HG03378 (cell line): Measurements from ENCODE around the gene RNF227.
A peak's percentile ranks its signal among the peaks of the same experiment; 100 is the strongest.
"Not testable (repeated sequence)": the region's sequence is repeated elsewhere in the genome, so short reads cannot be mapped to it uniquely, and the experiment has no call there.

ENCODE experiments used
- ATAC-seq: cut with Tn5 transposase; IDR thresholded peaks from one replicate; pipeline ENCODE4 v1.9.1; 2021; ENCODE audit warnings: mild to moderate bottlenecking, moderate library complexity; ENCODE audit not compliant: unreplicated experiment

The RNF227 gene

DNA sequence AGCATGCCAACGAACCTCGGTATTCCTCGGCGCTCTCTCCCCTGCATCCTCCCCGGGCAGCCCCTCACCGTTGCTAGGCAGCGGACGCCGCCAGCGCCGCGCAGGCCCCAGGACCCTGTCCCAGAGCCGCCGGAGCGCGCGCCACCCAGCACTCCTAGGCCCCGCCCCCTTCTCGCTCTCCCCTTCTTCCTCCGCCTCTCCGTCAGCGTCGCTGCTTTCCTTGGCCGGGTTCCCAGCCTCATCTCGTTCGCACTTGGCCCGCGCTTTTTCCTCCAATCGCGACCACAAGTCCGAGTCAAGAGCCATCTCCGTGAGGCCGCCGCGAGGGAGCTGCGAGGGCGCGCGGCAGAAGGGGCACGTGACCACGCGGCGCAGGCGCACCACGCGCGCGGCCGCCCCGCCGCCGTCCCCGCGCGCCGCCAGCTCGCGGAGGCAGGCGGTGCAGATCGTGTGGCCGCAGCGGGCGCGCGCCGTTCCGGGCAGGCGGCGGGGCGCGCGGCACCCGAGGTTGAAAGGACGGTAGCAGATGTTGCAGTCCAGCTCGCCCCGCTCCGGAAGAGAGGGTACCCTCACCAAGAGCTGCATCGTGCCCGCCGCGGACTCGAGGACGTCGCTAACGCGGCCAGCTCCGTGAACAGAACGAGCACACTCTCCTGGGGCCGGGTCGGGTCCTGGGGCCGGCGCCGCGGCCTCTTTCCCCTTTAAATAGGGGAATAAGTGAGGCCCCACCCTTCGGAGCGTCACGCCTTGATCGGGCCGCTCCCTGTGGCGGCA is at the start of gene RNF227:
TSS of gene RNF227 (minus strand) at position 679 of the 774 bp plus-strand sequence. CDS start at position 585, 94 bp downstream.
- ATAC-seq, result peak; percentile 43

DNA sequence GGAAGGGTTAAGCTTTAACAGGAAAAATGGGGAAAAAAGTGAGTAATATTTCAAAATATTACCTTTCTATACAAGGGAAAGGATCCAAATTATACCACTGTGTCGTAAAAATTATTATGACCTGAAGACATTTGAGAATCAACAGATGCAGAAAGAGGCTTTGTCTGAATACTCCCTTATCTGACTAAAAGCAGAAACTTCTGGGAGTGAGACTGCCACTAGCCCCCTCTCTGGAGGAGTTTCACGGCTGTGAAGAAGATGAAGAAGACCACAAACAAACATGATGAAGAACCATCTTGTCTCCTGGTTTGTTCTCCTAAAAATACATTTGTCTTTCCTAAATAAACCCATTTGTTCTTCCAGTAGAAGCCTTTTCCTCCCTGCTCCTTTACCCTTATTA is 45.3 kb upstream of the RNF227 start:
- no peak for ATAC-seq

DNA sequence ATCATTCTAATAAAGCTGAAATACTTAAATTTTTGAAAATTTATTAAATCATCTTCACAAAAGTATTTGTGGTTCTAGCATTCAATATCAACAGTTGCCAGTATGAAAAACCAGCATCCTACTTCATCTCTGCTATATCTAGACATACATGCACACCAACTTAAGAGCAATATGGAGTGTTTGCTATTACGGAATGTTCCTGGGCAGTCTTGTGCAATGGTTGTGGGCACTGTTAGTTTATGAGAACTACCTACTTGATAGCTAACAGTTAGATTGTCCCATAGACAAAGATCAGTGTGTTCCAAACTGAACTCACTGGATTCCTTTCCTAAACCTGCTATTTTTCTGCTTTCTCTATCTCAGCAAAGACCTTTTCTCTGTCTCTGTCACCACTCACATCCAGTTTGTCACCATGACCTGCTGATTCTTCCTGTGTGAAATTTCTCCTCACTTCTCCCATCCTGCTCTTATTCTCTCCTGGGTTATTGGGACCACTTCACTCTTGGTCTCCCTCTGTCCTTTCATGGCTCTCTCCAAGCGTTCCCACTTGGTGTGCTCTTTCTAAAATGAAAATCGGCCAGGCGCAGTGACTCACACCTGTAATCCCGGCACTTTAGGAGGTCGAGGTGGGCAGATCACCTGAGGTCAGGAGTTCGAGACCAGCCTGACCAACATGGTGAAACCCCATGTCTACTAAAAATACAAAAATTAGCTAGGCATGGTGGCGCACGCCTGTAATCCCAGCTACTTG is 43.6 kb upstream of the RNF227 start:
- no peak for ATAC-seq

DNA sequence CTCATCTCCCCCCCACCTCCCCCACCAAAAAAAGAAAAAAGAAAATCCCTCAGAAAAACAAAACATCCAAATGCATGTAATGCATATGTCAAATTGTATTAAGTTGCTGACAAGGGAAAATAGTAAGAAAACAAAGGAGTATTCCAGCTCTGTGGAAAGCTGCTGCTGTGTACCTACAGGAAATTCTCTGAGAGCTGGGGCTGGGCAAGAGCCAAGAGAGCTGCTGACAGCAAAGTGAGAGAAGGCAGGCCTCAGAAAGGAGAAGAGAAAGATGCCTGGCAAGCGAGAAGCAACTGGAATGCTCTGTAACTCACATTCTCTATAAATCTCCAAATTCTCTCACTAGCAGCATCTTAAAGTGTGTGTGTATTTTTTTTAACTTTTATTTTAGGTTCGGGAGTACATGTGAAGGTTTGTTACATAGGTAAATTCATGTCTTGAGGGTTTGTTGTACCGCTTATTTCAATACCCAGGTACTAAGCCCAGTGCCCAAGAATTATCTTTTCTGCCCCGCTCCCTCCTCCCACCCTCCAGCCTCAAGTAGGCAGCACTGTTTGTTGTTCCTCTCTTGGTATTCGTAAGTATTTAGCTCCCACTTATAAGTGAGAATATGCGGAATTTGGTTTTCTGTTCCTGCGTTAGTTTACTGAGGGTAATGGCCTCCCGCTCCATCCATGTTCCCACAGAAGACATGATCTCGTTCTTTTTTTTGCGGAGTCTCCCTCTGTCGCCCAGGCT is 40.3 kb upstream of the RNF227 start:
- no peak for ATAC-seq

DNA sequence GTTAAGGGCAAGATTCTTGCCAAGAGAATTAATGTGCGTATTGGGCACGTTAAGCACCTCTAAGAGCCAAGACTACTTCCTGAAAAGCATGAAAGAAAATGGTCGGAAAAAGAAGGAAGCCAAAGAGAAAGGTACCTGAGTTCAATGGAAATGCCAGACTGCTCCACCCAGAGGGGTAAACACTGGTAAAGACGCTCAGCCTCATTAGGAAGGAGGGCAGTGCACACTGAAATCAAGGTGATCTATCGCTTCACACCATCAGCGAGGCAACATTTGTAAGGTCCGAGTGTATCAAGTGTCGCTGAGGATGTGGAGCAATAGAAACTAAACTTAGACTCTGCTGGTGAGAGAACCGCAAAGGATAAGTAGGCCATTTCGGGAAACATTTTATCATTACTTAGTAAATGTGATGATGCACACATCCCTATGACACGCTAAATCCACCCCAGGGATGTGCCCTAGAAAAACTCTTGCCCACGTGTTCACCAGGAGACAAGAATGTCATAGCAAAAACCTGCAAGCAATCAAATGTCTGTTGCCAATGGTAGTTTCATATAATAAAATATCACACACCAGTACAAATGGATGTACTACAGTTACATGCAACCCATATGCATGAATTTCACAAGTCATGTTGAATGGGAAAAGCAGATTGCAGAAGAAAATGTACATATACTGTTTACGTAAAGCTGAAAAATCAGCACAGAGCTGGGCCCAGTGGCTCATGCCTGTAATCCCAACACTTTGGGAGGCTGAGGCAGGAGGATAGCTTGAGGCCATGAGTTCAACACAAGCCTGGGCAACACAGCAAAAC is 39.5 kb upstream of the RNF227 start:
- no peak for ATAC-seq

DNA sequence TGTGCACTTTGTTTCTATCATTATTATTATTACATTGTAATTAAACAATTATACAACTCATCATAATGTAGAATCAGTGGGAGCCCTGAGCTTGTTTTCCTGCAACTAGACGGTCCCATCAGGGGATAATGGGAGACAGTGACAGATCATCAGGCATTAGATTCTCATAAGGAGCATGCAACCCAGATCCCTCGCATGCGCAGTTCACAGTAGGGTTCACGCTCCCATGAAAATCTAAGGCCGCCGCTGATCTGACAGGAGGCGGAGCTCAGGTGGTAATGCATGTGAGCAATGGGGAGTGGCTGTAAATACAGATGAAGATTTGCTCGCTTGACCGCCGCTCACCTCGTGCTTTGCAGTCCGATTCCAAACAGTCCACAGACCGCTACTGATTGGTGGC is 37.2 kb upstream of the RNF227 start:
- not testable (repeated sequence) for ATAC-seq

DNA sequence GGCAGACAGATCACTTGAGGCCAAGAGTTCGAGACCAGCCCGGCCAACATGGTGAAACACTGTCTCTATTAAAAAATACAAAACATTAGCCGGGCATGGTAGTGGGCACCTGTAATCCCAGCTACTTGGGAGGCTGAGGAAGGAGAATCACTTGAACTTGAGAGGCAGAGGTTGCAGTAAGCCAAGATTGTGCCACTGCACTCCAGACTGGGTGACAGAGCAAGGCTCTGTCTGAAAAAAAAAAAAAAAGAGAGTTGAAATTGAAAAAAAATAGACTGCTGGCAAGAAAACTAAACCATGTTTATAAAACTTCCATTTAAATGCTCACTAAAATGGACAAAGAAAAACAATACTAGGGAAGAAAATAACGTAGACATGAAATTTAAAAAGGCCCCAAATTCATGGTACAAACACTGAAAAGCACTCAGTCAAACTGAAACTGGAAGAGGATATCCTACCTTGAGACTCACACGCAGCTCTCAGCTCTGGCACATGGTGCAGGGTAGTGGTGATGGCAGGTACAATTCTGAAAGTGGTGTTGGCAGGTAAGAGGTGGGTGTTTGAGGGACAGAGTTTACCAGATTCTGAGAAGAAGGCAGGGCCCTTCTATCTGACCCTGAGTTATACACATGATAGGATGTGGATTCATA is 35.2 kb upstream of the RNF227 start:
- peak; percentile 61 for ATAC-seq

DNA sequence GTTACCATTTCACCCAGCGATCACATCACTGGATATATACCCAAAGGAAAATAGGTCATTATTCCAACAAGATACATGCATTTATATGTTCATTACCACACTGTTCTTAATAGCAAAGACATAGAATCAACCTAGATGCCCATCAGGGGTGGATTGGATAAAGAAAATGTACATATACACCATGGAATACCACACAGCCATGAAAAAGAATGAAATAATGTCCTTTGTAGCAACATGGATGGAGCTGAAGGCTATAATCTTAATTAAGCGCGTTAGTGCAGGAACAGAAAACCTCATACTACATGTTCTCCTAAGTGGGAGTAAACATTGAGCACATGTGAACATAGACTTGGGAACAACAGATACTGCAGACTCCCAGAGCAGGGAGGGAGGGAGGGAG is 34.5 kb upstream of the RNF227 start:
- ATAC-seq, result no peak

DNA sequence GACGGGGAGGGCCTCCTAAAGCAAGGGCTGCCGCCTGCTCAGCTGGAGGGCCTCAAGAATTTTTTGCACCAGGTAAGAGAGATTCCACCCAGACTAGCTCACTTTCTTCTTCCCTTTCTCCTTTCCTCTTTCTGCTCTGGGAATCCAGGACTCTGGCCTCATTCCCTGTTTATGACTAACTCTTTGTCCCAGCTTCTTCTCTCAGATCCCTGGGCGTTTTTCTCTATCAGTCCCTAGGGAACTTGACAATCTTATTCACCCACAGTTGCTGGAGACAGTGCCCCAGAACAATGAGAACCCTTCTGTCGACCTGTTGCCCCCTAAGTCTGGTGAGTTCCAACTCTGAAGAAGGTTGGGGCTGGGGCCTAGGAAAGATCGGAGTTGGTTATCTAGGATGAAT is 31.6 kb upstream of the RNF227 start:
- no peak for ATAC-seq

DNA sequence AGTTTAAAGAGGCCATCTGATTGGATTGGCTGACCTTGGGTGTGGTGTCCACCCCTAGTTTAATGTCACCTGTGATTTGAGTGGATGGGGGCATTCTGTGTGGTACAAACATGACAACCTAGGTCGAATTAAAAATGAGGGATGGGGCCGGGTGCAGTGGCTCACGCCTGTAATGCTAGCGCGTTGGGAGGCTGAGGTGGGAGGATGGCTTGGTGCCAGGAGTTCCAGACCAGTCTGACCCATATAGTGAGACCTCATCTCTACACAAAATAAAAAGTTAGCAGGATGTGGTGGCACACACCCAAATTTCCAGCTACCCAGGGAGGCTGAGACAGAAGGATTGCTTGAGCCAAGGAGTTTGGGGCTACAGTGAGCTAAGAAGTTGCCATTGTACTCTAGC is 30.4 kb upstream of the RNF227 start:
- ATAC-seq, result no peak

DNA sequence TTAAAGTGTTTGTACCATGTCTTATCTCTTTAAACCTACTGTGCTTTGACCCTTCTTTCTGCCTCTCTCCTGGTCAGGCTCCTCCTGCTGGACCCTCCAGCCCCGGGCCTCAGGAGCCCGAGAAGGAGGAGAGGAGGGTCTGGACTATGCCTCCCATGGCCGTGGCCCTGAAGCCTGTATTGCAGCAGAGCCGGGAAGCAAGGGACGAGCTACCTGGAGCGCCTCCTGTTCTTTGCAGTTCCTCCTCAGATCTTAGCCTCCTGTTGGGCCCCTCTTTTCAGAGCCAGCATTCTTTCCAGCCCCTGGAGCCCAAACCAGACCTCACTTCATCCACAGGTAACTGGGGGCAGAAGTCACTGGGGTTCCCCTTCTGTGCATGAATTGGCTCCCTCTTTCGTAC is 29.6 kb upstream of the RNF227 start:
- ATAC-seq, result no peak

DNA sequence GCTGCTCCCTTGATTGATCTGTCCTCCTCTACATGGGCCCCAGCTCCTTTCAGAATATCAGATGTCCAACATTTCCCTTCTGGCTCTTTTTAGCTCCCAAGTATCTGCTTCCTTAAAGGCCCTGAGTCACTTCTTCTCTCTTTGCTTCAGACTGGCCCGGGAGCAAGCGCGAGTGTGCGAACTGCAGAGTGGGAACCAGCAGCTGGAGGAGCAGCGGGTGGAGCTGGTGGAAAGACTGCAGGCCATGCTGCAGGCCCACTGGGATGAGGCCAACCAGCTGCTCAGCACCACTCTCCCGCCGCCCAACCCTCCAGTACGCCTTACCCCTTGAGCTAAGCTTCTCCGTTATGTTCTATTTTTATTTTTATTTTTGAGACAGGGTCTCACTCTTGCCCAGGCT is 28.2 kb upstream of the RNF227 start:
- no peak for ATAC-seq

DNA sequence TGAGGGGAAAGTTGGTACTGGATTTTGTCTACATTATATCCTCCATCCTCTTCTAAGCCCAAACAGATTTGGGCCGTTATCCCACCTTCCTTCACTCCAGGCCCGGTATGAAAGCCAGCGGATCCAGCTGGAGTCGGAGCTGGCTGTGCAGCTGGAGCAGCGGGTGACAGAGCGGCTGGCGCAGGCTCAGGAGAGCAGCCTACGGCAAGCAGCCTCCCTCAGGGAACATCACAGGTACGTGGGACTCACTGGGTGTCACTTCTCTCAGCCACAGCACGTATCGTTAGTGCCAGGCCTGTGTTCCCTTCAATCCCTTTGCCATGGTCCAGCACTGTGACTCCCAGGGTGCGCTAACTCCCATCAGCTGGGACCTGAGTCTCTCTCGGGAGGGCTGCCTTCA is 27.2 kb upstream of the RNF227 start:
- no peak for ATAC-seq

DNA sequence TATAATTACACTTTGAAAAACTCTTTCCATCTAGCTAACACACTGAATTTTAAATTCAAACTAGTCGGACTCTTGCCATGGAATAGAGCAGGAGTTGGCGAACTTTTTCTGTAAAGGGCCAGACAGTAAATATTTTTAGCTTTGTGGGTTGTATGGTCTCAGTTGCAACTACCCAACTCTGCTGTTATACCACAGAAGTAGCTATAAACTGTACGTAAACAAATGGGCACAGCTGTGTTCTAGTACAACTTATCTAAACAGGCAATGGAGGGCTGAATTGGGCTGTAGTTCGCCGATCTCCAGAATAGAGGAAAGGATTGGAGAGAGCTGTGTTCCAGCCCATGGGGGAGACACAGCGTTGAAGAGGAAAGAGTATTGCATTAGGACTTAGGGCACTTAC is 24.7 kb upstream of the RNF227 start:
- no peak for ATAC-seq

DNA sequence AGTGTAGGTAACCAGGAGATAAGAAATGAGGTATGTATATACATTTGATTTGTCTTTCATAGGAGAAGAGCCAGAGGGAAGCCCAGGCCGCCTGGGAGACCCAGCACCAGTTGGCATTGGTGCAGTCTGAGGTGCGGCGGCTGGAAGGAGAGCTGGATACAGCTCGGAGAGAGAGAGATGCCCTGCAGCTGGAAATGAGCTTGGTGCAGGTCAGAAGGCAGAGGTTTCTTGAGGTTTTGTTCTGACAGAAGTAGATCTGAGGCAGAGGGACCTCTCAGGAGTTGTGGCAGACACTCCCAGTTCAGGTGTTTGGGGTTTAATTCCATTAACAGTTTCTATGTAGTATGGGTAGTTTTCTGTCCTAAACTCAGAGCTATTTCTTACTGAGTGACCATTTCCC is 23.9 kb upstream of the RNF227 start:
- no peak for ATAC-seq

DNA sequence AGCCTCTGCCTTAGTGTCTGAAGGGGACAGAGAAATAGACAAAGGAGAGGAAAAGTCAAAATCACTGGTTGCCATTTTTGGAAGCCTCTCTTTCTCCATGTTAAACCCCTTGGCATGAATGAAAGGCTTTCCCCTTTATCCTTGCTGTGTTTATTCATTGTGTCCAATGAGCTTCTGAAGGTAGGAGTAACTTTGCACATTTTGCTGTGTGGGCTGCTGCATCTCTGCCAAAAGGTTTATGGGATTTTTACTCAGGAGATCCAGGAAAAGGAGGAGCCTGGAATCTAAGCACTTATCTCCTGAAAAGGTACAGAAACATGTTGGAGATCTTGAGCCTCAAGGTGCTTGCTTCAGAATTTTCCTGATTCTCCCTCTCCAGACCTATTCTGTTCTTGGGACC is 19.8 kb upstream of the RNF227 start:
- no peak for ATAC-seq

DNA sequence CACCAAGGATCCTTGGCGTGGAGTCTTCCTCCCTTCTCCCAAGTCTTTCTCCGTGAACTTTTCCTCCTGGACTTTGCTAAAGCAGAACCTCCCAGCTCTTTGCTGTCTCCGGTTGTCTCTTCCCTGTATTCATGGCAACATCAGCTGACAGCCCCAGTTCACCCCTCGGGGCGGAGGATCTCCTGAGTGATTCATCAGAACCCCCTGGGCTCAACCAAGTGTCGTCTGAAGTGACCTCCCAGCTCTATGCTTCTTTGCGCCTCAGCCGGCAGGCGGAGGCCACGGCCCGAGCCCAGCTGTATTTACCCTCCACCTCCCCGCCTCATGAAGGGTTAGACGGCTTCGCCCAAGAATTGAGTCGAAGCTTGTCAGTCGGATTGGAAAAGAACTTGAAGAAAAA is 16.9 kb upstream of the RNF227 start:
- no peak for ATAC-seq

DNA sequence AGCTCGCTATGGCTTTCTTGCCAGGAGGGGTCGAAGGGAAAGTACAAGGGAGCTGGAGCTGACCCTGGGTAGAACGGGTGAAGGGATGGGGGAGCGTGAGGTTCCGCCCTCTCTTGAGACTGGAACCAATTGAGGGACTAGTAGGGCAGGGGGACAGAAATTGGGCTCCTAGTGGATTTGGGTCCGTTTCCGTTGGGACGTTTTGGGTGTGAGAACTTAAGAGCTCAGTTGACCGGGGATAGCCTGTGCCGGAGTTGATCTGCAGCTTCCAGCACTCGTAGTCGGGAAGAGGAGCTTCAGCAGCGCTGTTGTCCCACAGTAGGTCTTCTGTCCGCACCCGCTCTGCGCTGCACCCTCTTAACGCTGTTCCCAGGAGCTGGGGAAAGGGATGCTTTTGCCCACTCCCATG is 16.4 kb upstream of the RNF227 start:
- ATAC-seq, result peak; percentile 4

DNA sequence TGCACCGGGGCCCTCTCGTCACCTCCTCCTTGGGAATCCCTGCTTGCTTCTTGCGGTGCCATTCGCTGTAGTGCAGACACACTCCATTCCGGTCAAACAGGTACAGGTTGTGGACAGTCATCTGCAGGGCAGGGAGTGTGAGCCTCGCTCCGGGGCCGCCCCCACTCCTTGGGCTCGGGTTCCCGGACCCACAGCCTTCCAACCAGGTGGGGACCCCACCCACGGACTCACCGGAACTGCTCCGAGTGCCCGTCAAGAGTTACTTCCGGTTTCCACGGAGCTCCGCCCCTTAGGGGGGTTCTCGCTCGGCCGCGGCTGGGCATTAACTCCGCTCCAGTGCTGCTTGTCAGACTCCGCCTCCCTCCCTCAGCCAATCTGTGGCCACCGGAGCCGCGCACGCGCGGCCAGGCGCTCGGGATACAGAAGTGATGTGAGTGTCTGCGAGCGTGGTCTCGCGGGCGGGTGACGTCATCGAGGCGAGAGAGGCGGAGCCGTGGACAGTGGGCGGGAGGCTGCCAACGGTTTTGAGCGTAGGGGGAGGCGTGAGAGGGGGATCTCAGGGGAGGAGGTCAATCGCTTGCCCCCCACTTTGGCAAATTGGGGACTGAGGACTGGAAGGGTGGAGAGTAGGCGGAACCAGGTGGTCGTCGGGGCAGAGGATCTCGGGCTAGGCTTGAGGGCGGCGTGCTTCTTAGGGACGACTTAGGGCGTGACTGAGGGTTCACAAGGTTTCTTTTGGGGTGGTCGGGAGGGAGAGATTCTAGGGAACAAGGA is 15.8 kb upstream of the RNF227 start, which contains the start of the genes CNTROB and TRAPPC1:
TSS of gene CNTROB (plus strand) at position 498 of the 774 bp plus-strand sequence. CDS start 874 bp downstream, outside the sequence.
TSS of gene TRAPPC1 (minus strand) at position 238 of the 774 bp plus-strand sequence. CDS start at position 121, 117 bp downstream.
- ATAC-seq, result peak; percentile 84
